Motor neuron (in vitro differentiated cells): ENCODE data around the gene PRDM2. TPM values are rescaled to one million over a fixed set of nuclear protein-coding genes. Genes with fewer than 3 reads are reported as not detected.

ENCODE experiments used
- ATAC-seq, 8 experiments: fragments of 200-7000 bp; cut with Tn5 transposase; replicated peaks in 6 of 8; 2 replicates each; pipeline ENCODE4 v1.8.0; 2021; ENCODE audit warnings: mild to moderate bottlenecking in 8 of 8, moderate library complexity in 8 of 8
- H3K27ac ChIP-seq, 2 donors: fragments of 250-450 bp; sonication (Bioruptor Pico); 2 replicates each; pipeline ENCODE4 v1.9.0; 2021; ENCODE audit warnings: antibody characterized with exemption in 2 of 2, mild to moderate bottlenecking in 2 of 2, moderate library complexity in 1 of 2
- H3K4me1 ChIP-seq, 2 donors: fragments of 250-450 bp; sonication (Bioruptor Pico); replicated peaks in 1 of 2; 2 replicates each; pipeline ENCODE4 v1.6.1; 2021; ENCODE audit warnings: antibody characterized with exemption in 2 of 2, mild to moderate bottlenecking in 2 of 2, moderate library complexity in 1 of 2
- H3K4me3 ChIP-seq, 5 donors: fragments of 250-450 bp; sonication (Bioruptor Pico); 2 replicates each; pipeline ENCODE4 v1.9.0; 2021; ENCODE audit warnings: antibody characterized with exemption in 5 of 5, mild to moderate bottlenecking in 5 of 5, moderate library complexity in 4 of 5
- WGBS, 10 experiments: fragments of 450-650 bp; shearing (Covaris generic); methylation state at CpG; one replicate each; pipeline ENCODE4 v1.0.0; 2022; 5-methylcytosine and 5-hydroxymethylcytosine counted together
- in situ Hi-C, 9 experiments: fragments of 400-800 bp; cut with MboI; loops; one replicate each; pipeline ENCODE4 v1.15.0; 2021; ENCODE audit warnings: low sequenced_read_pairs in 9 of 9, low pct_unique_long_range_greater_than_20kb in 2 of 9; ENCODE audit not compliant: unreplicated experiment in 9 of 9
- total RNA-seq, 8 experiments: library from RNA; unstranded; fragments of 300-600 nt; gene quantifications; 2 replicates each; pipeline versions ENCODE4 v1.2.3 to v1.2.4, GENCODE V29; 2022

The PRDM2 gene
- total RNA-seq, 8 experiments from 2014 or later: 10.9 to 63.9 (median 37.1) TPM

DNA sequence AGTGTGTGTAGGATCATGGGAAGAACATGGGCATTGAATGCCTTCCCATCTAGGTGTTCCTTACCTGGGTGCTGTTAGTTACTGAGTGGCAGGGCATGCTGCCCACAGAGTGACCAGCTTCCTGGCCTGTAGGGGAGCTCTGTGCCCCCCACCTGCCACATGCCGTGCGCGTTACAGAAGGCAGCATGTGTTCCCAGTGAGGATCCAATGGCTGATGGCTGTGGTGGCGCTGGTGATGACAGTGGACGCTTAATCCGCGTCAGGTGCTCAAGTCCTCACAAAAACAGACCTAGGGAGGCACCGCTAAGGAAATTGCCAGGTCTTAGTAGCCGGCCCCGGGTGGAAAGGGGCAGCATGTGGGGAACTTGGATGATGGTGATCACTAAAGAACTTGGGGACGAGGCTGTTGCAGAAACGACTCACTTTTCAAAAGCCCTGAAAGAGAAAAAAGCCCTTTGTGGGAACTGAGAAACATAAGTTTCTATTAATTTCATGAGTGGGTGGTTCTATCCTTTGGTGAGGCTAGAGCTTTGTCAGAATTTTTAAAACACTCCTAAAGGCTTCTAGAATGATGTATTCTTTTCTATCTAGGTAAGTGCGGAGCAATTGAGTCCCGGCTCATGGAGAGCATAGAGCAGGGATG, 93.2 kb downstream of the PRDM2 start:
- ATAC-seq: no peak
- Histone ChIP-seq H3K27ac (no peak overlapping the region), H3K4me3 (no peak overlapping the region), H3K4me1 (peaks cover 0 to 18% of the 10 kb centered on the region in 2 donors)
- 66 to 100% (median 95%) methylated on average over 2 to 13 of the region's 14 CpGs for WGBS, 10 experiments
- in situ Hi-C loops: no loop called here

DNA sequence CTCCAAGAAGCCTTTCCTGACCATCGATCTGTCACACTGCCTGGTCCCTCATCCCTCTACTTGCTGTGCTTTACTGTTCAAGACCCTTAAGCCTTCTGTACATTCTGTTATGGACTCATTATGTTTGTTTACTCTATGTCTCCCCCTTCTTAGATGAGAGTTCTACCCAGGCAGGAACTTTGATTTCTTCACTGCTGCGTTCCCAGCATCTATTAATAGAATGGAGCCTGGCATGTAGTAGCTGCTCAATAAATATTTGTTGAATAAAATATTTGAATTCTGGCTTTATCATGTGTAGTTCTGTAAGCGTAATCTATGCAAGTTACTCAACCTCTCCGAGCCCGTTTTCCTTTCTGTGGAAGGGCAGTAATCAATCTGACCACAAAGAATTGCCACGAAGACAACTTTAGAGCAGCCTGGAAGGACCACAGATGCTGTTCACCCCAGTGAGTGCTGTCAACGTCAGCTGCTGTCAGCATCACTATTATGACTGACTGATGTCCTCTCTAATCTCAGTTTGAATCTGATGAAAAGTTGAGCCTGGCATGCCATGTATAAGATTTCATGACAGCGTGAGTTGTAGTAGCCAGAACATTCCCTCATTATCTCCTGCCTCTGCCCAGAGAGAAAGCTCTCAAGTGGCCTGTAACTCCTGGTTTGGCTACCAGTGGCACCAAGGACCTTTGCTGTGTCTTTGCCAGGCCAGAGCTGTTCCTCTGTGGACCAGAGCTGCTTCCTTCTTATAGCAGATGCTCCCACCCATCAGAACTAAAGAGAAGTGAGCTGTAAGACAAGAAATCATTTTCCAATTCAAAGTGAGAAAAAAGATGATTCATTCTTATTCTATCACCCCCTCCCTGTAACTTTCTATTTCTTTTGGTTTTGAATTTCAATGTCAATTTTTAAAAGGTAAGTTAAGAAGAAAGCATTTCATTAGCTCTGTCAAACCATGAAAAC, 94.5 kb downstream of the PRDM2 start:
- WGBS, 10 experiments: 67 to 100% (median 91%) methylated on average over 1 to 8 of the region's 8 CpGs
- H3K27ac ChIP-seq: no peak overlapping the region
- peaks cover 0 to 8% of the 10 kb centered on the region in 2 donors for H3K4me1 ChIP-seq
- no peak overlapping the region for H3K4me3 ChIP-seq
- in situ Hi-C loops: no loop called here
- ATAC-seq: no peak

DNA sequence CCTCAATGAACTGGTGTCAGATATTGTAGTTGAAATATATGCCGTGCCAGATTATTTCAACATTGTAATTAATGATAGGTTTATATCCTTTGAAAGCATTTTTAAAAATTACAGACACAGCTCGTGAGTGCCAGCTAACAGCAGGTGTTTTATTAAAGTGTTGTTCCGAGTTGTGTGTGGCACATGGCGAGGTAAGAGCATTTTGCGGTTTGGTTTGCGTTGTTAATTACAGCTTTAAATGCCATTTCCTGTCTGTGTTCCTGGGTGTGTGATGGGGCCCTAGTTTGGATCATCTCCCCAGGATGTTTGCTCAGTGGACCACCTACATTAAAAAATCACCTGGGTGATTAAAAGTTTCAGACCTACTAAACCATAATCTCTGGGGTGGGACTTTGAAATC, 97.4 kb downstream of the PRDM2 start:
- in situ Hi-C loops: no loop called here
- Histone ChIP-seq H3K4me1 (no peaks in the 10 kb centered on the region), H3K4me3 (no peak overlapping the region), H3K27ac (no peak overlapping the region)
- 48 to 100% (median 77%) methylated on average over 1 to 6 of the region's 6 CpGs for WGBS, 10 experiments
- ATAC-seq: no peak

DNA sequence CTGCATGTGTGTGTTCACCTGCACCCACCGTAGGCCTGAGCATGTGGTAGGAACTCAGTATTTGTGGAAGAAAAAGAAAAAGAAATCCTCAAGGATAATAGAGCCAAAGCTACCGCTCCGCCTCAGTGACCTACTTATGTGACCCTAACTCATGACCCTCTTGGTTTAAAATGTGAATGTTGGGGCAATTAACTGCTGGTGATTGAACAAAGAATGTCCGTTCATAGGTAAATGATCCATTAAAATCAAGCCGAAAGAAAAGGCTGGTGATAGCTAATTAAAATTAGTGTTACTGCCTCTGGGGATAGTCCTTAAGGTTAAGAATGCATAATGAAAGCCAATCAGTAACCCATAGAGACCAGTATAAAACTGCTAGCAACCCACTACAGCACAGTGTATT, 98.1 kb downstream of the PRDM2 start:
- WGBS, 10 experiments: 56 to 100% (median 80%) methylated on average over 1 to 5 of the region's 5 CpGs; no CpG with 5 or more reads in 1 of the 10 experiments
- in situ Hi-C loops: no loop called here
- Histone ChIP-seq H3K4me3 (no peak overlapping the region), H3K27ac (no peak overlapping the region), H3K4me1 (no peaks in the 10 kb centered on the region)
- ATAC-seq: no peak

DNA sequence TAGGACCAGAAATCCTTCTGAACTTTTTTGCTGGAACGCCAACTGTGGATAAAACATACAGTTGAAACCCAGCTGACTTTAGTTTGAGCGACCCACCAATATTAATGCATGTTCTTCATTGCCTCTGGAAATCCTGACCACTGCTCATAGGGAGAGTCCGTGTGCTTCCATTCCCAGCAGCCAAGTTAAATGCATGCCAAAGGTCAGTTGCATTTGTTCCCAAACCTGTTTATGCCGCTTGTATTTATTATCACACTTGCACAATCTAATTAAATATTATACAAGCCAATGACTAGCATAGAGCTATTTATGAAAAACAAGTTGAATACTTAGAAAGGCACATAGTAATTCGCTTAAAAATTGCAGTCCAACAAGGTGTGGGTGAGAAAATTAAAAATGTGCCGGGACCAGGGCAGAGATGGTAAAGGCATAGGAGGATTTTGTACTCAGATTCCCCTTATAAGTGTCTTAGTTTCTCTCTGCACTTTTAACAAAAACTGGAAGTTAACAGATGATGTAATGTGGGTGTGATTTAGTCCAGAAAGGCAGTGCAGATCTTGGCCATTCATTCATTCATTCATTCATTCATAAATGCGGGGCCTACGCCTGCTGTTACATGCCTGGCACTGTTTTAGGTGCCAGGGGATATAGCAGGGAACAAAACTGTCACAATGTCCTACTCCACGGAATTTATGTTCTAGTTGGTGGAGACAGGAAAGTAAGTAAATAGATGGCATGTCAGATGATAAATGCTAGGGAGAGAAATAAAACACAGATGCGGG, 99.7 kb downstream of the PRDM2 start:
- in situ Hi-C loops: loop anchor here in 3 of 9 experiments (10.0 to 25.0 kb wide), 2 partner anchors 125 to 137 kb away; no protein-coding TSS in a partner anchor
- ATAC-seq: no peak
- Histone ChIP-seq H3K4me1 (no peaks in the 10 kb centered on the region), H3K27ac (no peak overlapping the region), H3K4me3 (no peak overlapping the region)
- WGBS, 10 experiments: 36 to 100% (median 79%) methylated on average over 3 to 10 of the region's 10 CpGs

DNA sequence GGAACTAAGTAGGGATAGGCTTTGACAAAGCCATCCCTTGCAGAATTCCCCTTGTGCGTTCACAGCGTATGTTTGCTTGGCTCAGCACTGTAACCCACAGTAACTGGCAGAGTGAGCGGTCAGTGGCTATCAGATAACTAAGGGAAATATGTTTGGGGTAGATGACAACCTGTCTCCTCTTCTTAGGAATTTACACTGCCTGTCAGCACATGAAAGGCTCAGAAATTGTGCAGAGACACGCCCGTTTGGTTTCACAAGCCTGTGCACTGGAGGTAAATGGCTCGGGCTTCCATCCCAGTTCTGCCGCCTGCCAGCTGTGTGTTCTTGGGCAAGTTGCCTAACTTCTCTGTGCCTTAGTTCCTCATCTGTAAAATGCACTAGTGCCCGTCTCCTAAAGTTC, 101.2 kb downstream of the PRDM2 start:
- ATAC-seq: peak in 4 of 8 experiments; percentile 19 to 41 (median 27)
- no peak overlapping the region for H3K27ac ChIP-seq
- no peaks in the 10 kb centered on the region for H3K4me1 ChIP-seq
- WGBS, 10 experiments: 75 to 95% (median 86%) methylated on average over 1 to 8 of the region's 8 CpGs; no CpG with 5 or more reads in 4 of the 10 experiments
- no peak overlapping the region for H3K4me3 ChIP-seq
- in situ Hi-C loops: loop anchor here in 3 of 9 experiments (10.0 to 25.0 kb wide), 2 partner anchors 126 to 139 kb away; no protein-coding TSS in a partner anchor

DNA sequence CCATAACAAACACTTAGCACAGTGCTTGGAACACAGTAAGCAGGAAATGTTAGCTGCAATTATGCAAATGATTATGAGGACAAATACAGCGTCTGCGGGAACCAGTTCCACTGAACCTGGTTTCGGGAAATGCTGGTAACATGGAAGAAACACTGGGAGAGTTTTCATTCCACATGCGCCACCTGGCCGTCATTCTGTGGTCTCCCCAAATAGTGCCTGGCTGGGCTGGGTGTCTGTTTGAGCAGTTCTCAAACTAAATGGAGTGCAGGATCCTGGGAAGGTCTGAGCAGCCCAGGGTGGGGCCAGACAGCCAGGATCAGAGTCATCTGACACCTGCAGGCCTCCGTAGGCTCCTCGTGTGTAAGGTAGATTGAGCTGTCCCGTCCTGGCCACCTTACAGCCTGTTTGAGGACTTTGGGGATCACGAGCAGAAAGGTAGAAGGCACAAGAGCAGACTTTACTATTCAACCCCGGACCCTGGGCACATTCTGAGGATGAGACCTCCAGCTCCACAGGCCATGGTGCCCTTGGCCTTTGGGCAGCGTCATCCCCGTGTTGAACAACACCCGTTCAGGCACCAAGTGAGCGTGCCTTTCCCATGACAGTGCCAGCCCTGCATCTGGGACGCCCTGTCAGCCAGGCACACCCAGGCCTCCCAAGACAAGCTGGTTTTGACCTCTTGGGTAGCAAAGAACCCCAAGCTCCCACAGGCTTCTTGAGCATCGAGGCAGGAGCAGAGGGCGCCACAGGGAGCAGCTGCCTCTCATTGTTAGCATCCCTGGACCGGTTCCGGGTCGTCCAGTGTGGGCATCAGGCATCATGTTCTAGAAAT, 101.9 kb downstream of the PRDM2 start:
- in situ Hi-C loops: loop anchor here in 3 of 9 experiments (10.0 to 25.0 kb wide), 2 partner anchors 127 to 140 kb away; no protein-coding TSS in a partner anchor
- H3K4me1 ChIP-seq: no peaks in the 10 kb centered on the region
- ATAC-seq: peak in 3 of 8 experiments; percentile 21 to 55 (median 39)
- H3K4me3 ChIP-seq: no peak overlapping the region
- no peak overlapping the region for H3K27ac ChIP-seq
- 34 to 100% (median 89%) methylated on average over 4 to 15 of the region's 20 CpGs; no CpG with 5 or more reads in 3 of the 10 experiments for WGBS, 10 experiments

DNA sequence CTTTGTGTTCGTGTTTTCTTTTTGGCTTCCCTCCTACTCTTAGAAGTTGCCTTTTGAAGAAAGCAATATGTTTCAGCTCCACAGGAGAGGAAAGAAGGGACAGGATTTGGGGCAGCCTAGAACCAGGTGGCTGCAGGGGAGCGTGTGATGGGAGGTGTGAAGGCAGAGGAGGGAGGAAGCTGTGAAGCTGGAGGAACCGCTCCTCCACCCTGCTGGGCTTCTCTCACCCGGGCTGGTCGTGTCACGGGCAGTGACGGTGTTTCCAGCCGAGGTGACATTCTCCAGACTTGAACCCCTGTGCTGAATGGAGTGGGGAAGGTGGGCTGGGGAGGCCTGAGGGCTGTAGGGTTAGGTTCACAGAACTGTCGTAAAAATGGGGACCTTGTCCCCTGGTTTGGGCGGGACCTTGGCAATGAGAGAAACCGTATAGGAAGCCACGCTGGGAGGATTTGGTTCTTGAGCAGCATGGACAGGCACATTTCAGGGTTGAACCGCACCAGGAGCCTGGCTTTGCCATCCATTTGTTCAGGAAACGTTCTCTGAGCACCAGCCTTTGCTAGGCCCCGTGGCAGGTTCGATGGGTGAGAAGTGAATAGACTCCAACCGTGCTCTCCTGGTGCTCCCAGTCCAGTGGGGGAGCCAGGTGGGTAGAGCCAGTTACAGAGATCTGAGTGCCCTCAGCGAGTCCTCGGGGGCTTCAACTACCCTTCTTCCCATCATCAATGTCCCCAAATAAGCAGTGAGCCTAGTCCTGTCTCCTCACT, 103.0 kb downstream of the PRDM2 start:
- in situ Hi-C loops: loop anchor here in 3 of 9 experiments (10.0 to 25.0 kb wide), 2 partner anchors 128 to 141 kb away; no protein-coding TSS in a partner anchor
- no peak overlapping the region for H3K27ac ChIP-seq
- no peak overlapping the region for H3K4me3 ChIP-seq
- WGBS, 10 experiments: 85 to 100% (median 91%) methylated on average over 1 to 15 of the region's 19 CpGs; no CpG with 5 or more reads in 3 of the 10 experiments
- H3K4me1 ChIP-seq: no peaks in the 10 kb centered on the region
- no peak for ATAC-seq

DNA sequence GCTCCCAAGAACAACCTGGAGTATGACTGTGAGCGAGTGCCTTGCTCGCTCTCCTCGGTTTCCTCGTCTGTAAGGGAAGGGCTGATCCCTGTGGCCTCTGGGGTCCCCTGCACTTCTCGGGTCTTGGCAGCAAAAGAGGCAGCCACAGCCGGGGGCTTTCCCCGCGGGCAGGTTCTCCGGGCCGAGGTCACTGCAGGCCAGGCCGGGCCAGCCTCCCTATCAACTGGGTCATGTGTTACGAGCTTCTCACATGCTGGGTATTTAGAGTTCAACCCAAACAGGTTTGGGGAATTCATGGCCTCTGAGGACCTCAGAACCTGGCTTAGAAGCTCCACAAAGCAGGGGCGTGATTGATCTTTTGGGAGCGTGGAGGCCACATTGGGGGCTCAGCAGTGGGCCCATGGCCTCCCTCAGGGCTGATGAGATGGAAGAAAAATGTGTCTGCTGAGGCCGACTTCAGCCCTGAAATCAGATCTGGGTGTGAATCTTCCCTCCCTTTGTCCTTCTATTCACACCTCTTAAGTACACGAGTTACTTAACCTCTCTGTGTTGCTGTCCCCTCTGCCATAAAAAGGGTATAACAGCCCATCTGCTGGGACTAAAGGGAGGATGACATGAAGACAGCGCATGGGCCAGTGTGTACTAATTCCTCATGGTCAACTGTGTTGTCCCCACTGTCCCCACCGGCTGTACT, 103.7 kb downstream of the PRDM2 start:
- H3K27ac ChIP-seq: no peak overlapping the region
- in situ Hi-C loops: loop anchor here in 3 of 9 experiments (10.0 to 25.0 kb wide), 2 partner anchors 129 to 141 kb away; no protein-coding TSS in a partner anchor

DNA sequence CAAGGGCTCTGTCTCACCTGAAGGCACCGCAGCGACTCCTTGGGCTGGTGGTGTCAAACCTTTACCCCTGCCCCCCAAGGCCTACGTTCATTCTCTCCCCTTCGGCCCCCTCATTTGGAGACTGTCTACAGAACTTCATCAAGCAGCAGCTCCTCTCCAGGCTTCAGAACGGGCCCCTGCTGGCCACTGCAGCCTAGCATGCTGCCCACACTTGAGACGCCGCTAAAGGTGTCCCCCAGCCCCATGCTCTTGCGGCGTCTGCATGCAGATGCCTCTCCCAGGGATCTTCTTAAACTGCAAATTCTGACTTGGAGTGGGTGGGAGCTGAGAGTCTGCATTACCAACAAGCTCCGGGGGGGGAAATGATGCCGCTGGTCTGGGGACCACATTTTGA, 104.2 kb downstream of the PRDM2 start:
- H3K4me3 ChIP-seq: no peak overlapping the region
- no peak overlapping the region for H3K27ac ChIP-seq
- WGBS, 10 experiments: 82 to 100% methylated on average over 2 to 6 of the region's 11 CpGs; no CpG with 5 or more reads in 8 of the 10 experiments
- no peak for ATAC-seq
- in situ Hi-C loops: loop anchor here in 3 of 9 experiments (10.0 to 25.0 kb wide), 2 partner anchors 129 to 142 kb away; no protein-coding TSS in a partner anchor
- H3K4me1 ChIP-seq: no peaks in the 10 kb centered on the region

More for the DNA sequence above, 103.7 kb downstream of the PRDM2 start:
- Histone ChIP-seq H3K4me3 (no peak overlapping the region), H3K4me1 (no peaks in the 10 kb centered on the region)
- 60 to 100% (median 85%) methylated on average over 1 to 15 of the region's 18 CpGs; no CpG with 5 or more reads in 3 of the 10 experiments for WGBS, 10 experiments
- ATAC-seq: no peak

DNA sequence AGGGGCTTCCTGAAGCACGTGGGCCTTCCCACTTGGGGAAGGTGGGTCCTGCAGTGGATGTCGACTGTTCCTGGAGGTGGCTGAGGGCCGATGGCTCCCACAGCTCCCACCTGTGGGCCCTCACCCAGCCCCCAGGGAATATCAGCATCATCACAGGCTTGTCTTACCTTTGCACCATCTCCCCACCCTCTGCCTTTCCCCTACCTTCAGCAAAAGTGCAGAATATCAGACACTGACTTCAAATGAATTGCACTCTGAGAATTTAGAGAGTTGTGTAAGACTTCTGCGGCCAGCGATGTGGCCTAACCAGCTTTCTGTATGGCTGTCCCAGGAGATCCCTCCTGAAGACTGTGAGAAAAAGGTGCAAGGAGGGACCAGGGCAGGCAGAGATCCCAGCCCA, 105.4 kb downstream of the PRDM2 start:
- WGBS, 10 experiments: 17 to 100% (median 90%) methylated on average over 1 to 5 of the region's 5 CpGs; no CpG with 5 or more reads in 5 of the 10 experiments
- in situ Hi-C loops: loop anchor here in 3 of 9 experiments (10.0 to 25.0 kb wide), 2 partner anchors 131 to 143 kb away; no protein-coding TSS in a partner anchor
- H3K27ac ChIP-seq: no peak overlapping the region
- no peaks in the 10 kb centered on the region for H3K4me1 ChIP-seq
- H3K4me3 ChIP-seq: no peak overlapping the region
- ATAC-seq: no peak
